ENCODE measurements around the gene IFITM1.

The IFITM1 gene

GRCh38 chr11:324156-324555 lies 10.3 kb downstream of the IFITM1 start:
- no peak for TF ChIP-seq CTCF (IDR thresholded peaks at IDR 0.05)

- TF ChIP-seq CTCF (IDR thresholded peaks at IDR 0.05), result no peak
These were observed 12.2 kb downstream of the IFITM1 start for GRCh38 chr11:325796-326591.

- no peak for TF ChIP-seq CTCF (IDR thresholded peaks at IDR 0.05)
These were observed 12.7 kb downstream of the IFITM1 start for GRCh38 chr11:326592-326841.

GRCh38 chr11:326842-327580 lies 13.2 kb downstream of the IFITM1 start:
- TF ChIP-seq CTCF (IDR thresholded peaks at IDR 0.05), result no peak

- TF ChIP-seq CTCF (IDR thresholded peaks at IDR 0.05), result no peak
These were observed 13.7 kb downstream of the IFITM1 start for GRCh38 chr11:327581-327923.

GRCh38 chr11:328012-328411 lies 14.2 kb downstream of the IFITM1 start:
- no peak for TF ChIP-seq CTCF (IDR thresholded peaks at IDR 0.05)

GRCh38 chr11:329886-330253 lies 16.0 kb downstream of the IFITM1 start:
- TF ChIP-seq CTCF (IDR thresholded peaks at IDR 0.05), result no peak
